ENCODE measurements around the gene TSPO2. TPM values are rescaled to one million over a fixed set of nuclear protein-coding genes. Genes with fewer than 3 reads are reported as not detected.

The TSPO2 gene
- total RNA-seq, 1 experiment from 2014 or later: not detected

DNA sequence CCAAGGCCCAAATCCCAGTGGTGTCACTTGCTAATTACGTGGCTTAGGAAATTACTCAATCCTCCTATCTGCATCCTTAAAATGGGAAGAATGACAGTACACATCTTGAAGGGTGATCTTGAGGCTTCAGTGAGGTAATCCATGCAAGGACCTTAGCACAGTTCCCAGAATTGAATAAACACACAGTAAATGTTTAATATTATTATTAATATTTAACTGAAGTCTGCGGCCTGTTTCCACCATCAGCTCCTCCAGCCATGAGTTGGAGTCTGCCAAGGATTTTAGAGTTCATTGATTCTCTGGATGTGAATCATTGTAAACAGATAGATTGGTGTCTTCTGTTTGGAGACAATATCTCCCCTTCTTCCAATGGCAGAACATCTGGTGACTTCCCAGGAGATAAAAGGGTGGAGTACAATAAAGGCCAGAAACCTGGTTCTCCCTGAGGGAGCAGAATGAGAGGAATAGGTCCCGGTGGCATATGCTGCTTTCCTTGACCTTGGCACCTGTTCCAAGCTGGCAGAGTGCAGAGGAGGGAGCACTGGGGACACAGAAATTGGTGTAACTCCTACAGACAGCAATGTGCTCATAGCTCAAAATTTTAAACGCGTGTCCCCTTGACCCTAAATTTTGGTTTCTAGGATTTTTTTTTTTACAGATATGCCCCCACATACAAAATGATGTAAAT is 28.7 kb upstream of the TSPO2 start:
- no peak overlapping the region for H3K27ac ChIP-seq (ENCODE audit: low read depth, low read length)
- no peak overlapping the region for H3K4me3 ChIP-seq (replicated peaks in 1 of 2; ENCODE audit: low read depth in 1 of 2, low read length in 2 of 2)
- no peaks in the 10 kb centered on the region for H3K27me3 ChIP-seq (ENCODE audit: insufficient read depth, low read length)
- CTCF ChIA-PET: no interaction called here
- H4K20me1 ChIP-seq (ENCODE audit: insufficient read depth): no peaks in the 10 kb centered on the region
- RAD21 ChIA-PET (ENCODE audit: low non-redundant PET in 1 of 2, low total read pairs in 2 of 2, uncharacterized antibody in 2 of 2, unreplicated experiment in 2 of 2): no interaction called here
- POLR2A ChIA-PET: no interaction called here
- no peak overlapping the region for H2AFZ ChIP-seq (ENCODE audit: low read depth, low read length, poor library complexity, severe bottlenecking)
- H3K79me2 ChIP-seq (ENCODE audit: insufficient read depth, low read length): no peaks in the 10 kb centered on the region
- H3K36me3 ChIP-seq (ENCODE audit: control insufficient read depth in 1 of 2, insufficient read depth in 2 of 2, low read length in 2 of 2): no peaks in the 10 kb centered on the region
- no peaks in the 10 kb centered on the region for H3K9me2 ChIP-seq (ENCODE audit: insufficient read depth)
- no peak overlapping the region for H3K4me2 ChIP-seq (ENCODE audit: low read length)
- intact Hi-C loops (cut with micrococcal nuclease): no loop called here
- H3K4me1 ChIP-seq (ENCODE audit: control insufficient read depth in 1 of 2, insufficient read depth in 2 of 2, low read length in 2 of 2): no peaks in the 10 kb centered on the region
- TF ChIP-seq POLR2AphosphoS5 (IDR thresholded peaks at IDR 0.05; ENCODE audit: low read depth, low read length) (no peak), TCF7L2 (IDR thresholded peaks at IDR 0.05; ENCODE audit: borderline replicate concordance, extremely low read depth, insufficient read depth, insufficient read length) (no peak), ZNF274 (IDR thresholded peaks at IDR 0.05; ENCODE audit: low read depth, low read length) (no peak), CBX3 (IDR thresholded peaks at IDR 0.05; ENCODE audit: low read depth) (no peak), EZH2 (IDR thresholded peaks at IDR 0.05) (no peak), ELF1 (IDR thresholded peaks at IDR 0.05; ENCODE audit: borderline replicate concordance, low read depth) (no peak), SP1 (IDR thresholded peaks at IDR 0.05; ENCODE audit: low read depth) (no peak), FOSL1 (IDR thresholded peaks at IDR 0.05; ENCODE audit: low read depth) (no peak), ZFX (IDR thresholded peaks at IDR 0.05) (no peak), EGR1 (IDR thresholded peaks at IDR 0.05; ENCODE audit: low read depth) (no peak), SRF (IDR thresholded peaks at IDR 0.05; ENCODE audit: low read depth) (no peak), JUND (IDR thresholded peaks at IDR 0.05) (no peak), YY1 (IDR thresholded peaks at IDR 0.05; ENCODE audit: extremely low read depth, insufficient replicate concordance, low read depth, low read length) (no peak), SIN3A (IDR thresholded peaks at IDR 0.05; ENCODE audit: low read depth) (no peak), CEBPB (IDR thresholded peaks at IDR 0.05; ENCODE audit: low read depth) (no peak), POLR2A (IDR thresholded peaks at IDR 0.05; ENCODE audit: borderline replicate concordance, extremely low read depth, insufficient read depth, insufficient read length) (no peak)
- TF ChIP-seq, protein P1, sequence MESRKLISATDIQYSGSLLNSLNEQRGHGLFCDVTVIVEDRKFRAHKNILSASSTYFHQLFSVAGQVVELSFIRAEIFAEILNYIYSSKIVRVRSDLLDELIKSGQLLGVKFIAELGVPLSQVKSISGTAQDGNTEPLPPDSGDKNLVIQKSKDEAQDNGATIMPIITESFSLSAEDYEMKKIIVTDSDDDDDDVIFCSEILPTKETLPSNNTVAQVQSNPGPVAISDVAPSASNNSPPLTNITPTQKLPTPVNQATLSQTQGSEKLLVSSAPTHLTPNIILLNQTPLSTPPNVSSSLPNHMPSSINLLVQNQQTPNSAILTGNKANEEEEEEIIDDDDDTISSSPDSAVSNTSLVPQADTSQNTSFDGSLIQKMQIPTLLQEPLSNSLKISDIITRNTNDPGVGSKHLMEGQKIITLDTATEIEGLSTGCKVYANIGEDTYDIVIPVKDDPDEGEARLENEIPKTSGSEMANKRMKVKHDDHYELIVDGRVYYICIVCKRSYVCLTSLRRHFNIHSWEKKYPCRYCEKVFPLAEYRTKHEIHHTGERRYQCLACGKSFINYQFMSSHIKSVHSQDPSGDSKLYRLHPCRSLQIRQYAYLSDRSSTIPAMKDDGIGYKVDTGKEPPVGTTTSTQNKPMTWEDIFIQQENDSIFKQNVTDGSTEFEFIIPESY (IDR thresholded peaks at IDR 0.05; ENCODE audit: extremely low read depth, insufficient replicate concordance, low read length): no peak
- TF ChIP-seq, protein P2, sequence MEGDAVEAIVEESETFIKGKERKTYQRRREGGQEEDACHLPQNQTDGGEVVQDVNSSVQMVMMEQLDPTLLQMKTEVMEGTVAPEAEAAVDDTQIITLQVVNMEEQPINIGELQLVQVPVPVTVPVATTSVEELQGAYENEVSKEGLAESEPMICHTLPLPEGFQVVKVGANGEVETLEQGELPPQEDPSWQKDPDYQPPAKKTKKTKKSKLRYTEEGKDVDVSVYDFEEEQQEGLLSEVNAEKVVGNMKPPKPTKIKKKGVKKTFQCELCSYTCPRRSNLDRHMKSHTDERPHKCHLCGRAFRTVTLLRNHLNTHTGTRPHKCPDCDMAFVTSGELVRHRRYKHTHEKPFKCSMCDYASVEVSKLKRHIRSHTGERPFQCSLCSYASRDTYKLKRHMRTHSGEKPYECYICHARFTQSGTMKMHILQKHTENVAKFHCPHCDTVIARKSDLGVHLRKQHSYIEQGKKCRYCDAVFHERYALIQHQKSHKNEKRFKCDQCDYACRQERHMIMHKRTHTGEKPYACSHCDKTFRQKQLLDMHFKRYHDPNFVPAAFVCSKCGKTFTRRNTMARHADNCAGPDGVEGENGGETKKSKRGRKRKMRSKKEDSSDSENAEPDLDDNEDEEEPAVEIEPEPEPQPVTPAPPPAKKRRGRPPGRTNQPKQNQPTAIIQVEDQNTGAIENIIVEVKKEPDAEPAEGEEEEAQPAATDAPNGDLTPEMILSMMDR (IDR thresholded peaks at IDR 0.05 in 2 of 3, conservative IDR thresholded peaks at IDR 0.05 in 1 of 3; ENCODE audit: borderline replicate concordance in 1 of 3, insufficient read depth in 1 of 3, low read depth in 2 of 3, low read length in 2 of 3): no peak
- ATAC-seq: no peak
- H3K9ac ChIP-seq (ENCODE audit: low read length): no peak overlapping the region
- no peak for DNase-seq (ENCODE audit: low read depth, low spot score)
- BruUV-seq (replicated peaks): no TSS peak
- no peaks in the 10 kb centered on the region for H3K9me3 ChIP-seq (ENCODE audit: control insufficient read depth in 1 of 2, insufficient read depth in 1 of 2, low read depth in 1 of 2, low read length in 2 of 2)
